Smooth muscle cell (in vitro differentiated cells): ENCODE measurements around the gene CNPY1. TPM values are rescaled to one million over a fixed set of nuclear protein-coding genes. Genes with fewer than 3 reads are reported as not detected.
"Not testable (repeated sequence)": the region's sequence is repeated elsewhere in the genome, so short reads cannot be mapped to it uniquely, and the experiment has no call there.

Source experiments
- DNase-seq: peaks from one replicate; lab custom pipeline; 2025; ENCODE audit not compliant: unreplicated experiment; lab: John Stamatoyannopoulos, UW
- H2AFZ ChIP-seq: fragments of 200-600 bp; sonication (generic); 2 replicates; pipeline ENCODE4 v1.6.0; 2016; ENCODE audit warnings: antibody characterized with exemption, low read depth, mild to moderate bottlenecking
- H3F3A ChIP-seq: fragments of 200-600 bp; sonication (generic); 2 replicates; pipeline ENCODE4 v1.6.0; 2017; ENCODE audit warnings: antibody characterized with exemption, low read depth
- H3K27ac ChIP-seq: fragments of 200-600 bp; sonication (generic); 2 replicates; pipeline ENCODE4 v1.5.1; 2016; ENCODE audit warnings: low read depth, mild to moderate bottlenecking
- H3K27me3 ChIP-seq: fragments of 200-600 bp; sonication (generic); 2 replicates; pipeline ENCODE4 v1.6.1; 2016; ENCODE audit warnings: low read depth, mild to moderate bottlenecking
- H3K36me3 ChIP-seq: fragments of 200-600 bp; sonication (generic); 2 replicates; pipeline ENCODE4 v1.5.1; 2016; ENCODE audit warnings: low read depth
- H3K4me1 ChIP-seq: fragments of 200-600 bp; sonication (generic); 2 replicates; pipeline ENCODE4 v1.5.1; 2016; ENCODE audit warnings: low read depth
- H3K4me2 ChIP-seq: fragments of 200-600 bp; sonication (generic); 2 replicates; pipeline ENCODE4 v1.6.0; 2016; ENCODE audit warnings: mild to moderate bottlenecking
- H3K4me3 ChIP-seq: fragments of 200-600 bp; sonication (generic); 2 replicates; pipeline ENCODE4 v1.5.1; 2016; ENCODE audit warnings: mild to moderate bottlenecking
- H3K79me2 ChIP-seq: fragments of 200-600 bp; sonication (generic); 2 replicates; pipeline ENCODE4 v1.6.0; 2016; ENCODE audit warnings: low read depth, mild to moderate bottlenecking
- H3K9ac ChIP-seq: fragments of 200-600 bp; sonication (generic); 2 replicates; pipeline ENCODE4 v1.6.0; 2016; ENCODE audit warnings: low read depth
- H3K9me3 ChIP-seq: fragments of 200-600 bp; sonication (generic); replicated peaks from 2 replicates; pipeline ENCODE4 v1.5.1; 2016; ENCODE audit warnings: low read depth
- H4K20me1 ChIP-seq: fragments of 200-600 bp; sonication (generic); 2 replicates; pipeline ENCODE4 v1.6.0; 2016; ENCODE audit warnings: low read depth
- WGBS: methylation state at CpG from one replicate; pipeline ENCODE4 v1.1.7; 2016; ENCODE audit warnings: low lambda C conversion rate; 5-methylcytosine and 5-hydroxymethylcytosine counted together
- polyA plus RNA-seq: library from polyadenylated mRNA; unstranded; fragments of >200 nt; fragmentation: Nextera tagmentation; extraction: Ambion mirVana; gene quantifications from 2 replicates; pipeline ENCODE4 v1.2.1, GENCODE V29; 2016
- total RNA-seq: library from RNA; depleted of rRNA; stranded (reverse); fragments of >200 nt; gene quantifications from 2 replicates; pipeline ENCODE4 v1.2.3, GENCODE V29; 2014
- TF ChIP-seq, protein P1 (sequence below): fragments of 200-600 bp; sonication (generic); IDR thresholded peaks from 2 replicates; pipeline ENCODE4 v1.5.1; 2017; ENCODE audit warnings: borderline replicate concordance, mild to moderate bottlenecking, antibody characterized with exemption; ENCODE audit not compliant: insufficient read depth, poor library complexity, severe bottlenecking

Gene CNPY1
- total RNA-seq (0.09 and 1.0 TPM in 2 replicates), polyA plus RNA-seq (not detected in 2 replicates)

DNA sequence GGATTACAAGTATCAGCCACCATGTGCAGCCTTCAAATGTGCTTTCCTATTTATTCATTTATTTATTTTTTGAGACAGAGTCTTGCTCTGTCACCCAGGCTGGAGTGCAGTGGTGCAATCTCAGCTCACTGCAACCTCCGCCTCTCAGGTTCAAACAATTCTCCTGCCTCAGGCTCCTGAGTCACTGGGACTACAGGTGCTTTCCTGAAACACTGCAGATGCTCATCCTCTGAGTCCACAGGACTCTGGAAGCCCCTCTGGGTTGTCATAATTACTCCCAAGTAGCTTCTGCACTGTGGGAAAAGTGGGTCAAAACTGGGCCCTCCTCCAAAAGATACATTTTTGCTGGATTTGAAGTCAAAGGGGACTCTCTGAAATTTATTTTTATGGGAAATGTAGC is at the start of gene CNPY1:
Gene CNPY1, minus strand, starts transcription at position 111 of the 400 bp plus-strand sequence. CDS start 630 bp downstream, outside the sequence.
- not testable (repeated sequence) for H3K9ac ChIP-seq, H3K4me3 ChIP-seq, H3K36me3 ChIP-seq, H3K9me3 ChIP-seq, H3K27me3 ChIP-seq, H3K79me2 ChIP-seq, H3F3A ChIP-seq, H3K4me1 ChIP-seq, H3K27ac ChIP-seq, H3K4me2 ChIP-seq, H4K20me1 ChIP-seq, H2AFZ ChIP-seq, DNase-seq
- WGBS: 61% methylated on average over 1 of the region's 1 CpG

GRCh38 chr7:155594961-155595366 is 48.6 kb upstream of the CNPY1 start:
- Histone ChIP-seq H3F3A (no peaks in the 10 kb centered on the region), H2AFZ (no peak overlapping the region), H3K4me1 (no peaks in the 10 kb centered on the region), H3K27me3 (peaks cover 5% of the 10 kb centered on the region), H3K4me2 (no peak overlapping the region), H3K79me2 (no peaks in the 10 kb centered on the region), H3K9ac (no peak overlapping the region), H4K20me1 (no peaks in the 10 kb centered on the region), H3K27ac (no peak overlapping the region), H3K9me3 (no peaks in the 10 kb centered on the region), H3K4me3 (no peak overlapping the region), H3K36me3 (no peaks in the 10 kb centered on the region)
- 61% methylated on average over 3 of the region's 3 CpGs for WGBS
- TF ChIP-seq, protein P1, sequence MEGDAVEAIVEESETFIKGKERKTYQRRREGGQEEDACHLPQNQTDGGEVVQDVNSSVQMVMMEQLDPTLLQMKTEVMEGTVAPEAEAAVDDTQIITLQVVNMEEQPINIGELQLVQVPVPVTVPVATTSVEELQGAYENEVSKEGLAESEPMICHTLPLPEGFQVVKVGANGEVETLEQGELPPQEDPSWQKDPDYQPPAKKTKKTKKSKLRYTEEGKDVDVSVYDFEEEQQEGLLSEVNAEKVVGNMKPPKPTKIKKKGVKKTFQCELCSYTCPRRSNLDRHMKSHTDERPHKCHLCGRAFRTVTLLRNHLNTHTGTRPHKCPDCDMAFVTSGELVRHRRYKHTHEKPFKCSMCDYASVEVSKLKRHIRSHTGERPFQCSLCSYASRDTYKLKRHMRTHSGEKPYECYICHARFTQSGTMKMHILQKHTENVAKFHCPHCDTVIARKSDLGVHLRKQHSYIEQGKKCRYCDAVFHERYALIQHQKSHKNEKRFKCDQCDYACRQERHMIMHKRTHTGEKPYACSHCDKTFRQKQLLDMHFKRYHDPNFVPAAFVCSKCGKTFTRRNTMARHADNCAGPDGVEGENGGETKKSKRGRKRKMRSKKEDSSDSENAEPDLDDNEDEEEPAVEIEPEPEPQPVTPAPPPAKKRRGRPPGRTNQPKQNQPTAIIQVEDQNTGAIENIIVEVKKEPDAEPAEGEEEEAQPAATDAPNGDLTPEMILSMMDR: no peak
- DNase-seq: no peak

DNA sequence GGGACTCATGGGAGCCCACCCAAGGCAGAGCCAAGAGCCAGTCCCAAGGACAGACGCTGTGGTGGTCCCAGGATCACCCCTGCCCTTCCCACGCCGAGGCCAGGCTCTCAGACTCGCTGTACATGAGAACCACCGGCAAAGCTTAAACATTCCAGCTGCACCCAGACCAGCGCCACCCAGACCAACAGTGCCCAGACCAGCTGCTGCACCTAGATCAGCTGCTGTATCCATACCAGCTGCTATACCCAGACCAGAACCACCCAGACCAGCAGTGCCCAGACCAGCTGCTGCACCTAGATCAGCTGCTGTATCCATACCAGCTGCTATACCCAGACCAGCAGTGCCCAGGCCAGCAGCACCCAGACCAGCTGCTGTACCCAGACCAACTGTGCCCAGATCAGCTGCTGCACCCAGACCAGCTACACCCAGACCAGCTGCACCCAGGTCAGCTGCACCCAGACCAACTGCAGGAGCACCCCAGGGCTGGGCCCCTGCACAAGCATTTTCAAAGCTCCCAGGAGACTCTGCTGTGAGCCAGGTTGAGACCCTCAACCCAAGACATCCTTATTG is 47.9 kb upstream of the CNPY1 start:
- no peak for DNase-seq
- H2AFZ ChIP-seq: no peak overlapping the region
- no peaks in the 10 kb centered on the region for H3K36me3 ChIP-seq
- no peaks in the 10 kb centered on the region for H4K20me1 ChIP-seq
- H3F3A ChIP-seq: no peaks in the 10 kb centered on the region
- H3K27ac ChIP-seq: no peak overlapping the region
- WGBS: 85% methylated on average over 6 of the region's 6 CpGs
- H3K4me1 ChIP-seq: no peaks in the 10 kb centered on the region
- H3K4me2 ChIP-seq: no peak overlapping the region
- peaks cover 3% of the 10 kb centered on the region for H3K27me3 ChIP-seq
- H3K4me3 ChIP-seq: no peak overlapping the region
- no peak overlapping the region for H3K9ac ChIP-seq
- H3K9me3 ChIP-seq: no peaks in the 10 kb centered on the region
- no peaks in the 10 kb centered on the region for H3K79me2 ChIP-seq
- TF ChIP-seq, protein P1: no peak

- Histone ChIP-seq H3K9ac (no peak overlapping the region), H3K79me2 (no peaks in the 10 kb centered on the region), H3K36me3 (no peaks in the 10 kb centered on the region), H3K4me2 (no peak overlapping the region), H3K9me3 (no peaks in the 10 kb centered on the region), H3K27ac (no peak overlapping the region), H3F3A (no peaks in the 10 kb centered on the region), H2AFZ (no peak overlapping the region), H4K20me1 (no peaks in the 10 kb centered on the region), H3K27me3 (no peaks in the 10 kb centered on the region), H3K4me3 (no peak overlapping the region), H3K4me1 (no peaks in the 10 kb centered on the region)
- TF ChIP-seq, protein P1: no peak
- no peak for DNase-seq
- WGBS: 91% methylated on average over 14 of the region's 15 CpGs
Observed at GRCh38 chr7:155593461-155594162, 47.3 kb upstream of the CNPY1 start.
